Mesenchymal stem cell (in vitro differentiated cells and primary cell): Measurements from ENCODE around the gene ULK4.

Experiments
- DNase-seq: peaks from one replicate; pipeline ENCODE4 v3.0.0-alpha.2; 2013
- H2AFZ ChIP-seq: one replicate; pipeline ENCODE4 v1.6.1; 2013; ENCODE audit warnings: low read depth, mild to moderate bottlenecking, control low read depth, inconsistent platforms, low read length, moderate library complexity
- H2AK5ac ChIP-seq: 2 replicates; pipeline ENCODE4 v1.6.1; 2013; ENCODE audit warnings: low read length, moderate library complexity, mild to moderate bottlenecking, inconsistent platforms; ENCODE audit not compliant: severe bottlenecking
- H2BK120ac ChIP-seq: one replicate; pipeline ENCODE4 v1.6.1; 2013; ENCODE audit warnings: low read depth, mild to moderate bottlenecking, inconsistent platforms, low read length, moderate library complexity
- H2BK12ac ChIP-seq, 2 experiments: one replicate each; pipeline ENCODE4 v1.6.1; 2013; ENCODE audit warnings: inconsistent platforms in 2 of 2, low read length in 2 of 2, mild to moderate bottlenecking in 2 of 2, moderate library complexity in 2 of 2, control low read depth in 1 of 2
- H2BK15ac ChIP-seq: one replicate; pipeline ENCODE4 v1.6.1; 2013; ENCODE audit warnings: mild to moderate bottlenecking, low read depth, inconsistent platforms; ENCODE audit not compliant: poor library complexity, severe bottlenecking
- H2BK5ac ChIP-seq: 2 replicates; pipeline ENCODE4 v1.6.1; 2013; ENCODE audit warnings: low read depth, mild to moderate bottlenecking, low read length, control low read depth, inconsistent platforms; ENCODE audit not compliant: poor library complexity, severe bottlenecking
- H3K14ac ChIP-seq, 2 experiments: one replicate each; pipeline ENCODE4 v1.6.1; 2013; ENCODE audit warnings: inconsistent platforms in 2 of 2, low read length in 2 of 2, control low read depth in 1 of 2, mild to moderate bottlenecking in 1 of 2, moderate library complexity in 1 of 2
- H3K18ac ChIP-seq, 2 experiments: one replicate each; pipeline ENCODE4 v1.6.1; 2013; ENCODE audit warnings: inconsistent platforms in 2 of 2, low read length in 2 of 2, control low read depth in 1 of 2, low read depth in 1 of 2, mild to moderate bottlenecking in 1 of 2
- H3K23ac ChIP-seq, 2 experiments: one replicate each; pipeline ENCODE4 v1.6.1; 2013; ENCODE audit warnings: inconsistent platforms in 2 of 2, low read length in 2 of 2, mild to moderate bottlenecking in 2 of 2, moderate library complexity in 2 of 2, control low read depth in 1 of 2
- H3K27ac ChIP-seq: 2 replicates; pipeline ENCODE4 v1.5.1; 2013; ENCODE audit warnings: mild to moderate bottlenecking, moderate library complexity, low read length, control low read depth, inconsistent platforms; ENCODE audit not compliant: poor library complexity, severe bottlenecking
- H3K27me3 ChIP-seq, 2 experiments: 2 replicates each; pipeline versions ENCODE4 v1.6.1 to v1.7.0; 2013; ENCODE audit warnings: low read length in 2 of 2, mild to moderate bottlenecking in 2 of 2, moderate library complexity in 2 of 2, control low read depth in 1 of 2, inconsistent platforms in 1 of 2; ENCODE audit not compliant: control insufficient read depth in 1 of 2, insufficient read depth in 1 of 2
- H3K36me3 ChIP-seq, 2 experiments: 2 replicates each; pipeline versions ENCODE4 v1.6.1 to v1.7.0; 2013; ENCODE audit warnings: low read length in 2 of 2, control low read depth in 1 of 2, inconsistent platforms in 1 of 2, low read depth in 1 of 2, mild to moderate bottlenecking in 1 of 2; ENCODE audit not compliant: insufficient read depth in 2 of 2, control insufficient read depth in 1 of 2
- H3K4ac ChIP-seq, 2 experiments: one replicate each; pipeline ENCODE4 v1.6.1; 2013; ENCODE audit warnings: inconsistent platforms in 2 of 2, low read length in 2 of 2, mild to moderate bottlenecking in 2 of 2, moderate library complexity in 2 of 2, control low read depth in 1 of 2, low read depth in 1 of 2
- H3K4me1 ChIP-seq: 2 replicates; pipeline ENCODE4 v1.6.1; 2013; ENCODE audit warnings: low read depth, low read length, control low read depth; ENCODE audit not compliant: control insufficient read depth, insufficient read depth
- H3K4me2 ChIP-seq: 2 replicates; pipeline ENCODE4 v1.6.1; 2013; ENCODE audit warnings: low read length, mild to moderate bottlenecking, inconsistent platforms; ENCODE audit not compliant: poor library complexity, severe bottlenecking
- H3K4me3 ChIP-seq, 2 experiments: 2 replicates each; pipeline versions ENCODE4 v1.5.1 to v1.7.0; 2013; ENCODE audit warnings: low read length in 2 of 2, mild to moderate bottlenecking in 2 of 2, control low read depth in 1 of 2, low read depth in 1 of 2; ENCODE audit not compliant: insufficient read depth in 1 of 2
- H3K79me1 ChIP-seq: replicated peaks from 2 replicates; pipeline ENCODE4 v1.6.1; 2013; ENCODE audit warnings: mild to moderate bottlenecking, control low read depth, low read length, inconsistent platforms; ENCODE audit not compliant: poor library complexity, severe bottlenecking
- H3K9ac ChIP-seq: 2 replicates; pipeline ENCODE4 v1.7.0; 2013; ENCODE audit warnings: mild to moderate bottlenecking, low read length, moderate library complexity
- H3K9me3 ChIP-seq: 2 replicates; pipeline ENCODE4 v1.7.0; 2013; ENCODE audit warnings: mild to moderate bottlenecking, low read length; ENCODE audit not compliant: control insufficient read depth
- H4K8ac ChIP-seq: one replicate; pipeline ENCODE4 v1.6.1; 2013; ENCODE audit warnings: inconsistent platforms, mild to moderate bottlenecking, low read length, moderate library complexity
- H4K91ac ChIP-seq: one replicate; pipeline ENCODE4 v1.6.1; 2013; ENCODE audit warnings: mild to moderate bottlenecking, low read length, inconsistent platforms
- WGBS: methylation state at CpG from one replicate; pipeline ENCODE4 v1.1.7; 2013; ENCODE audit warnings: mixed read lengths; 5-methylcytosine and 5-hydroxymethylcytosine counted together

ULK4 gene

GRCh38 chr3:41593774-41594173, 368.1 kb downstream of the ULK4 start:
- H2BK120ac ChIP-seq: no peak overlapping the region
- no peaks in the 10 kb centered on the region for H3K4me1 ChIP-seq
- H4K8ac ChIP-seq: no peak overlapping the region
- H2BK15ac ChIP-seq: no peak overlapping the region
- H3K4me3 ChIP-seq: no peak overlapping the region
- no peaks in the 10 kb centered on the region for H3K36me3 ChIP-seq
- no peaks in the 10 kb centered on the region for H3K79me1 ChIP-seq
- no peak overlapping the region for H3K4ac ChIP-seq
- no peak overlapping the region for H3K27ac ChIP-seq
- no peak overlapping the region for H2BK5ac ChIP-seq
- H3K27me3 ChIP-seq: no peaks in the 10 kb centered on the region
- no peaks in the 10 kb centered on the region for H3K9me3 ChIP-seq
- H3K23ac ChIP-seq: no peak overlapping the region
- no peak overlapping the region for H2BK12ac ChIP-seq
- H3K9ac ChIP-seq: no peak overlapping the region
- H2AK5ac ChIP-seq: no peak overlapping the region
- no peak overlapping the region for H2AFZ ChIP-seq
- H4K91ac ChIP-seq: no peak overlapping the region
- no peak overlapping the region for H3K18ac ChIP-seq
- 83% methylated on average over 3 of the region's 5 CpGs for WGBS
- H3K14ac ChIP-seq: no peak overlapping the region
- DNase-seq: no peak
- H3K4me2 ChIP-seq: no peak overlapping the region

DNA sequence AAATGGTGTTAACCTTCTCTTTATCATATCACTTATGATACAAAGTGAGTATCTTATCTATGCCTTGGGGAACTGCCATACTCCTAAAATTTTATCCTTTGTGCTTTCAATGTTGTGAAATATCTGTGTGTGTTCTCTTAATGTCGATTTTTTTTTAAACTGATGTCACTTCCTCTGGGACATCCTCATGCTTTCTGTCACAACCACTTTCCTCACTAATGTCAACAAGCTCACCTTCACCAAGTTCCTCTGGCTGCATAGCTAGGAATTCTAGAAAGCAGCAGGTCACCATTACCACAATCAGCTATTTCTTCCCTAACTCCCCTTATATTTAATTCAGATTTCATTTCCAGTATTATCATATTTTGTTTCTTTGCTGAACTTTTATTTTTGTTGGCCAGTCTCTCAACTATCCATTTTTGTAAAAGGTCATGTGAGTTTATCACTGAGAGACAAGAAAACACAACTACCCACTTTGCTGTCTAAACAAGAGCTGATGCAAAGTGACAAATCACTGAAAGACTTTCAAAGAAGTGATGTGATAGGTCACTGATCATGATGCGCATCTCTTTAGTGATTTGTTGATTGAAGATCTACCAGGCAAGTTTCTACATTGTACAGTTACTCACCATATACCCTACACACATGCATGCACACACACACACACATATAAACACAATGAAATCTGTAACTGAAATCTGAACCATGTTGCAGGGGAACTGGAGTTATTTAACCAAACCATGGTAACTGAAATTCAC, 369.0 kb downstream of the ULK4 start:
- H2BK15ac ChIP-seq: no peak overlapping the region

DNA sequence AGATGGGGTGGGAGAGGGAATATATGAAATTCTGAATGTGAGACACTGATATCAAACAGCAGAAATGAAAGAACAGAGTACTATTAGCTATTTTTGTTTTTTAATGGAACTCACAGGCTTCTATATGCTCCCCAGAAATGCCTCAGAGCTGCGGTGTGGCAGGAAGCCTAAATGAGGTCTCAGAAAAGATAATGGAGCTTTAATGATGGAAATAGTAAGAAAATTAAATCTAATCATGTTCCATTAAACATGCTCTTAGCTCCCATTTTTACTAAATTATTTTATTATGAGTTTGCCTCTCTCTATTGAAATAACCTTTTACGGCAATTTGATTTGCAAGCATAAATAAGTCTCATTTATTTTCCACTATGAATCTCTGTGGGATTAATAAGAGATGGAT, 378.9 kb downstream of the ULK4 start:
- Histone ChIP-seq H2BK12ac (no peak overlapping the region), H3K4me3 (no peak overlapping the region), H2BK120ac (no peak overlapping the region), H3K14ac (no peak overlapping the region), H3K4ac (no peak overlapping the region), H3K79me1 (no peaks in the 10 kb centered on the region), H3K36me3 (no peaks in the 10 kb centered on the region), H3K27ac (no peak overlapping the region), H3K9ac (no peak overlapping the region), H3K4me2 (no peak overlapping the region), H3K4me1 (peaks cover 12% of the 10 kb centered on the region), H2AK5ac (no peak overlapping the region), H2BK15ac (no peak overlapping the region), H4K91ac (no peak overlapping the region), H3K18ac (no peak overlapping the region), H3K9me3 (no peaks in the 10 kb centered on the region), H2BK5ac (no peak overlapping the region), H2AFZ (no peak overlapping the region), H4K8ac (no peak overlapping the region), H3K27me3 (no peaks in the 10 kb centered on the region), H3K23ac (no peak overlapping the region)
- DNase-seq: no peak
- no CpG with 5 or more reads among the region's 2 CpGs for WGBS

More for the DNA sequence above, 369.0 kb downstream of the ULK4 start:
- Histone ChIP-seq H3K9me3 (no peaks in the 10 kb centered on the region), H2AFZ (no peak overlapping the region), H3K79me1 (no peaks in the 10 kb centered on the region), H3K23ac (no peak overlapping the region), H3K4me3 (no peak overlapping the region), H3K4me2 (no peak overlapping the region), H3K27ac (no peak overlapping the region), H3K36me3 (no peaks in the 10 kb centered on the region), H3K9ac (no peak overlapping the region), H3K4ac (no peak overlapping the region), H3K27me3 (no peaks in the 10 kb centered on the region), H4K8ac (no peak overlapping the region), H4K91ac (no peak overlapping the region), H2AK5ac (no peak overlapping the region), H3K18ac (no peak overlapping the region), H3K14ac (no peak overlapping the region), H2BK12ac (no peak overlapping the region), H2BK5ac (no peak overlapping the region), H2BK120ac (no peak overlapping the region), H3K4me1 (no peaks in the 10 kb centered on the region)
- no peak for DNase-seq
- 85% methylated on average over 2 of the region's 2 CpGs for WGBS

- no peak for DNase-seq
- H3K23ac ChIP-seq: no peak overlapping the region
- H2AFZ ChIP-seq: no peak overlapping the region
- H4K91ac ChIP-seq: no peak overlapping the region
- peak overlapping the region; percentile 65 for H2AK5ac ChIP-seq
- H3K36me3 ChIP-seq: no peaks in the 10 kb centered on the region
- H2BK120ac ChIP-seq: no peak overlapping the region
- H3K4me1 ChIP-seq: peaks cover 12% of the 10 kb centered on the region
- H2BK5ac ChIP-seq: no peak overlapping the region
- no peak overlapping the region for H3K27ac ChIP-seq
- no peak overlapping the region for H3K4me2 ChIP-seq
- H3K9me3 ChIP-seq: no peaks in the 10 kb centered on the region
- H3K18ac ChIP-seq: no peak overlapping the region
- H3K9ac ChIP-seq: no peak overlapping the region
- H3K79me1 ChIP-seq: no peaks in the 10 kb centered on the region
- H2BK12ac ChIP-seq: no peak overlapping the region
- H3K14ac ChIP-seq: no peak overlapping the region
- no peak overlapping the region for H4K8ac ChIP-seq
- WGBS: 82% methylated on average over 4 of the region's 4 CpGs
- no peaks in the 10 kb centered on the region for H3K27me3 ChIP-seq
- no peak overlapping the region for H3K4ac ChIP-seq
- H3K4me3 ChIP-seq: no peak overlapping the region
- no peak overlapping the region for H2BK15ac ChIP-seq
Observed at GRCh38 chr3:41581700-41582099, 380.2 kb downstream of the ULK4 start.
